HEK293 (cell line): Measurements from ENCODE around the gene DNAI1.

ENCODE experiments used
- SP7 ChIP-seq: fragments of 450-650 bp; formaldehyde crosslinking; IDR thresholded peaks from 2 replicates; pipeline ENCODE4 v1.5.1; 2016; ENCODE audit warnings: missing biosample characterization, missing genetic modification characterization
- ZNF138 ChIP-seq: fragments of 450-650 bp; formaldehyde crosslinking; IDR thresholded peaks from 2 replicates; pipeline ENCODE4 v1.5.1; 2016; ENCODE audit warnings: missing biosample characterization, missing genetic modification characterization, borderline replicate concordance
- ZNF266 ChIP-seq: fragments of 450-650 bp; formaldehyde crosslinking; IDR thresholded peaks from 2 replicates; pipeline ENCODE4 v1.5.1; 2016; ENCODE audit warnings: missing biosample characterization, missing genetic modification characterization, low read depth
- ZNF274 ChIP-seq, 2 experiments: fragments of 200-500 bp in 1 of 2; fragments of 450-650 bp in 1 of 2; sonication (Bioruptor generic) in 1 of 2; formaldehyde crosslinking in 1 of 2; IDR thresholded peaks; 2 replicates each; pipeline versions ENCODE4 v1.5.1 to v1.6.1; 2014 to 2016; ENCODE audit warnings: borderline replicate concordance in 1 of 2, inconsistent platforms in 1 of 2, low read length in 1 of 2, missing biosample characterization in 1 of 2, missing genetic modification characterization in 1 of 2
- ZNF561 ChIP-seq: fragments of 450-650 bp; IDR thresholded peaks from 2 replicates; pipeline ENCODE4 v1.5.1; 2018; ENCODE audit warnings: missing biosample characterization, missing genetic modification characterization, borderline replicate concordance
- TF ChIP-seq, protein P1 (sequence below): fragments of 450-650 bp; formaldehyde crosslinking; IDR thresholded peaks from 2 replicates; pipeline ENCODE4 v1.5.1; 2016; ENCODE audit warnings: missing biosample characterization, missing genetic modification characterization
- TF ChIP-seq, protein P2 (sequence below): fragments of 450-650 bp; IDR thresholded peaks from 2 replicates; pipeline ENCODE4 v1.5.1; 2018; ENCODE audit warnings: missing biosample characterization, missing genetic modification characterization
- TF ChIP-seq, protein P3 (sequence below): sonication (generic); formaldehyde crosslinking; IDR thresholded peaks from 2 replicates; pipeline ENCODE4 v1.8.1; 2022; ENCODE audit warnings: mild to moderate bottlenecking, moderate library complexity, missing genetic modification reagents

DNA sequence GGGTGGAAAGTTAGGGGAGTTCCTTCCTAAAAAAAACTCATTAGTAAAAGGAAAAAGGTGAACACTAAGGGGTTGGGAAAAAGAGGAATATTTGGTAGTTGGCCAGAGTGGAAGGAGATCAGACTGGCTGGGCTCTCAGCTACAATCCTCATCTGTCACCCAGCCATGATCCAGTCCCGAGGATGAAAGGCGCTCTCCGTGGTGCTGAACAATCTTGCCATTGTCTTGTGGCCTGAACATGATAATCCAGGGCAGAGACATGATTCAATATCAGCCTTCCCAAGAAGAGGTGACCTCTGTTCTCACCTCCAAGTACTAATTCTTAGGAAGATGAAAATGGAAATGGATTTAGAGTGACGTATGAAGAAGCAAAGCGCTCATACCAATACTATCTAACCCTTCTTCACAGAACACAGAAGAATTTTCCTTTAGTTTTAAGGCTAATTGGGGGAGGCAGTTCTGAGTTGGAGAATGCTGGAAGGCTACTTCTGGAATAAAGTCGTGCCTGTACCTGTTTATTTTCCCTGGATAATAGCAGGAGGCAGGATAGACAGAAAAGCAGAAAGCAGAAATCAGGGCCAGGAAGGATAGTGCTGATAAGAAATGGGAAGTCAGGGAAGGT, 45.3 kb upstream of the DNAI1 start:
- TF ChIP-seq ZNF138 (tag by site-specific recombination): no peak
- TF ChIP-seq, protein P1, sequence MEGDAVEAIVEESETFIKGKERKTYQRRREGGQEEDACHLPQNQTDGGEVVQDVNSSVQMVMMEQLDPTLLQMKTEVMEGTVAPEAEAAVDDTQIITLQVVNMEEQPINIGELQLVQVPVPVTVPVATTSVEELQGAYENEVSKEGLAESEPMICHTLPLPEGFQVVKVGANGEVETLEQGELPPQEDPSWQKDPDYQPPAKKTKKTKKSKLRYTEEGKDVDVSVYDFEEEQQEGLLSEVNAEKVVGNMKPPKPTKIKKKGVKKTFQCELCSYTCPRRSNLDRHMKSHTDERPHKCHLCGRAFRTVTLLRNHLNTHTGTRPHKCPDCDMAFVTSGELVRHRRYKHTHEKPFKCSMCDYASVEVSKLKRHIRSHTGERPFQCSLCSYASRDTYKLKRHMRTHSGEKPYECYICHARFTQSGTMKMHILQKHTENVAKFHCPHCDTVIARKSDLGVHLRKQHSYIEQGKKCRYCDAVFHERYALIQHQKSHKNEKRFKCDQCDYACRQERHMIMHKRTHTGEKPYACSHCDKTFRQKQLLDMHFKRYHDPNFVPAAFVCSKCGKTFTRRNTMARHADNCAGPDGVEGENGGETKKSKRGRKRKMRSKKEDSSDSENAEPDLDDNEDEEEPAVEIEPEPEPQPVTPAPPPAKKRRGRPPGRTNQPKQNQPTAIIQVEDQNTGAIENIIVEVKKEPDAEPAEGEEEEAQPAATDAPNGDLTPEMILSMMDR (tag by site-specific recombination): no peak
- TF ChIP-seq ZNF274 (IDR thresholded peaks at IDR 0.05; ENCODE audit: low read length): no peak
- no peak for TF ChIP-seq ZNF274 (tag by site-specific recombination; IDR thresholded peaks at IDR 0.05; ENCODE audit: borderline replicate concordance)
- no peak for TF ChIP-seq ZNF266 (tag by site-specific recombination)
- TF ChIP-seq SP7: no peak
- TF ChIP-seq, protein P2, sequence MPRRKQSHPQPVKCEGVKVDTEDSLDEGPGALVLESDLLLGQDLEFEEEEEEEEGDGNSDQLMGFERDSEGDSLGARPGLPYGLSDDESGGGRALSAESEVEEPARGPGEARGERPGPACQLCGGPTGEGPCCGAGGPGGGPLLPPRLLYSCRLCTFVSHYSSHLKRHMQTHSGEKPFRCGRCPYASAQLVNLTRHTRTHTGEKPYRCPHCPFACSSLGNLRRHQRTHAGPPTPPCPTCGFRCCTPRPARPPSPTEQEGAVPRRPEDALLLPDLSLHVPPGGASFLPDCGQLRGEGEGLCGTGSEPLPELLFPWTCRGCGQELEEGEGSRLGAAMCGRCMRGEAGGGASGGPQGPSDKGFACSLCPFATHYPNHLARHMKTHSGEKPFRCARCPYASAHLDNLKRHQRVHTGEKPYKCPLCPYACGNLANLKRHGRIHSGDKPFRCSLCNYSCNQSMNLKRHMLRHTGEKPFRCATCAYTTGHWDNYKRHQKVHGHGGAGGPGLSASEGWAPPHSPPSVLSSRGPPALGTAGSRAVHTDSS (tag by site-specific recombination): no peak
- no peak for TF ChIP-seq ZNF561 (tag by site-specific recombination)
- TF ChIP-seq, protein P3, sequence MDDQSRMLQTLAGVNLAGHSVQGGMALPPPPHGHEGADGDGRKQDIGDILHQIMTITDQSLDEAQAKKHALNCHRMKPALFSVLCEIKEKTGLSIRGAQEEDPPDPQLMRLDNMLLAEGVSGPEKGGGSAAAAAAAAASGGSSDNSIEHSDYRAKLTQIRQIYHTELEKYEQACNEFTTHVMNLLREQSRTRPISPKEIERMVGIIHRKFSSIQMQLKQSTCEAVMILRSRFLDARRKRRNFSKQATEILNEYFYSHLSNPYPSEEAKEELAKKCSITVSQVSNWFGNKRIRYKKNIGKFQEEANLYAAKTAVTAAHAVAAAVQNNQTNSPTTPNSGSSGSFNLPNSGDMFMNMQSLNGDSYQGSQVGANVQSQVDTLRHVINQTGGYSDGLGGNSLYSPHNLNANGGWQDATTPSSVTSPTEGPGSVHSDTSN (CRISPR knock-in tag): no peak
